Smooth muscle cell (in vitro differentiated cells): ENCODE data around the gene LAMB2. TPM values are rescaled to one million over a fixed set of nuclear protein-coding genes. Genes with fewer than 3 reads are reported as not detected.

Experiments
- microRNA-seq: library from miRNA; unstranded; fragments of <30 nt; microRNA quantifications from one replicate; pipeline ENCODE4, GENCODE V29; 2016; ENCODE audit warnings: borderline number of aligned reads
- polyA plus RNA-seq: library from polyadenylated mRNA; unstranded; fragments of >200 nt; fragmentation: Nextera tagmentation; extraction: Ambion mirVana; gene quantifications from 2 replicates; pipeline ENCODE4 v1.2.1, GENCODE V29; 2016
- small RNA-seq: library from RNA; depleted of rRNA; stranded (forward); fragments of <200 nt; gene quantifications from one replicate; pipeline ENCODE3, GENCODE V24; 2014
- total RNA-seq: library from RNA; depleted of rRNA; stranded (reverse); fragments of >200 nt; gene quantifications from 2 replicates; pipeline ENCODE4 v1.2.3, GENCODE V29; 2014

LAMB2 gene
- total and polyA plus RNA-seq, 2 experiments from 2014 or later = 456 to 503 TPM

Small RNA genes within 50 kb of the gene (microRNA-seq; reads per million reads assigned to microRNA genes)
- not detected for gene MIR6890

Small RNA genes within 50 kb of the gene (small RNA-seq; reads per million reads assigned to genes)
- 0.16 reads per million for gene RN7SL182P

Other genes with a start within 250 kb of the LAMB2 start
- gene SLC25A20, start 234.2 kb downstream of the LAMB2 start, total RNA-seq = 8.9 and 14.7 TPM in 2 replicates
- 12.1 and 14.6 TPM in 2 replicates for gene SLC25A20, start 234.2 kb downstream of the LAMB2 start, polyA plus RNA-seq
- gene ARIH2, start 214.2 kb downstream of the LAMB2 start, total RNA-seq = 43.6 and 44.9 TPM in 2 replicates
- 39.7 and 44.0 TPM in 2 replicates for gene ARIH2, start 214.2 kb downstream of the LAMB2 start, polyA plus RNA-seq
- 20.3 and 22.7 TPM in 2 replicates for gene P4HTM, start 142.8 kb downstream of the LAMB2 start, total RNA-seq
- gene P4HTM, start 142.8 kb downstream of the LAMB2 start, polyA plus RNA-seq = 29.9 and 30.4 TPM in 2 replicates
- gene WDR6, start 125.7 kb downstream of the LAMB2 start, total RNA-seq = 61.8 and 72.8 TPM in 2 replicates
- gene WDR6, start 125.7 kb downstream of the LAMB2 start, polyA plus RNA-seq = 86.8 and 115 TPM in 2 replicates
- gene DALRD3, start 114.5 kb downstream of the LAMB2 start, total RNA-seq = 32.1 and 35.6 TPM in 2 replicates
- gene DALRD3, start 114.5 kb downstream of the LAMB2 start, polyA plus RNA-seq = 39.0 and 51.1 TPM in 2 replicates
- 113 and 124 TPM in 2 replicates for gene NDUFAF3, start 110.9 kb downstream of the LAMB2 start, total RNA-seq
- 169 and 175 TPM in 2 replicates for gene NDUFAF3, start 110.9 kb downstream of the LAMB2 start, polyA plus RNA-seq
- 121 and 128 TPM in 2 replicates for gene IMPDH2, start 103.7 kb downstream of the LAMB2 start, total RNA-seq
- gene IMPDH2, start 103.7 kb downstream of the LAMB2 start, polyA plus RNA-seq = 105 and 127 TPM in 2 replicates
- 62.0 and 76.4 TPM in 2 replicates for gene QRICH1, start 39.0 kb downstream of the LAMB2 start, total RNA-seq
- 38.2 and 48.8 TPM in 2 replicates for gene QRICH1, start 39.0 kb downstream of the LAMB2 start, polyA plus RNA-seq
- 135 and 150 TPM in 2 replicates for gene QARS1, start 28.3 kb downstream of the LAMB2 start, total RNA-seq
- 107 and 114 TPM in 2 replicates for gene QARS1, start 28.3 kb downstream of the LAMB2 start, polyA plus RNA-seq
- gene USP19, start 12.2 kb downstream of the LAMB2 start, total RNA-seq = 21.1 and 42.3 TPM in 2 replicates
- gene USP19, start 12.2 kb downstream of the LAMB2 start, polyA plus RNA-seq = 20.6 and 22.1 TPM in 2 replicates
- 19.6 and 33.8 TPM in 2 replicates for gene CCDC71, start 33.3 kb upstream of the LAMB2 start, total RNA-seq
- gene CCDC71, start 33.3 kb upstream of the LAMB2 start, polyA plus RNA-seq = 0.59 and 0.80 TPM in 2 replicates
- gene KLHDC8B, start 38.5 kb upstream of the LAMB2 start, total RNA-seq = 20.8 and 22.5 TPM in 2 replicates
- gene KLHDC8B, start 38.5 kb upstream of the LAMB2 start, polyA plus RNA-seq = 42.1 and 51.9 TPM in 2 replicates
- 1.6 and 5.5 TPM in 2 replicates for gene C3orf62, start 144.2 kb upstream of the LAMB2 start, total RNA-seq
- gene C3orf62, start 144.2 kb upstream of the LAMB2 start, polyA plus RNA-seq = 1.6 and 3.4 TPM in 2 replicates
- 23.8 and 28.3 TPM in 2 replicates for gene USP4, start 207.0 kb upstream of the LAMB2 start, total RNA-seq
- 25.6 and 36.1 TPM in 2 replicates for gene USP4, start 207.0 kb upstream of the LAMB2 start, polyA plus RNA-seq
- gene GPX1, start 225.3 kb upstream of the LAMB2 start, total RNA-seq = 148 and 173 TPM in 2 replicates
- 247 and 301 TPM in 2 replicates for gene GPX1, start 225.3 kb upstream of the LAMB2 start, polyA plus RNA-seq